HG03457 (cell line): ENCODE measurements around the gene CSHL1.
"Not testable (repeated sequence)": the region's sequence is repeated elsewhere in the genome, so short reads cannot be mapped to it uniquely, and the experiment has no call there.

Source experiments
- ATAC-seq: cut with Tn5 transposase; IDR thresholded peaks from one replicate; pipeline ENCODE4 v1.9.1; 2021; ENCODE audit warnings: moderate number of reproducible peaks; ENCODE audit not compliant: unreplicated experiment

CSHL1 gene

DNA sequence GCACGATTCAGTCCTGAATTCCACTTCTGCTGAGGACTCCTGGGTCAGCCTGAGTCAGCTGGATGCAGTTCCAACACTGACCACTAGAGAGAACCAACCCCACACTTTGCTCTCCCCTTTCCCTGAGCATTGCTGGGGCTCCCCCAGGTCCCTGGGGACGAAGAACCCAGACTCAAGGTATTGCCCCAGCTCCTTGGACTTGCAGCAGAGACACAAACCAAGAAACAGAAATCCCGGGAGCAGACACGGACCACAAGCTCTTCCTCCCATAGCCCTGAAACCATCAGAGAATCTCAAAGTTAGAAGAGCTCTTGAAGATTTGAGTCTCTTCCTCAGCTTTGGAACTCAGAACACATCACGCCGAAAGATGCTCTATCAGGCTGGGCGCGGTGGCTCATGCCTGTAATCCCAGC, 8.3 kb upstream of the CSHL1 start:
- no peak for ATAC-seq

DNA sequence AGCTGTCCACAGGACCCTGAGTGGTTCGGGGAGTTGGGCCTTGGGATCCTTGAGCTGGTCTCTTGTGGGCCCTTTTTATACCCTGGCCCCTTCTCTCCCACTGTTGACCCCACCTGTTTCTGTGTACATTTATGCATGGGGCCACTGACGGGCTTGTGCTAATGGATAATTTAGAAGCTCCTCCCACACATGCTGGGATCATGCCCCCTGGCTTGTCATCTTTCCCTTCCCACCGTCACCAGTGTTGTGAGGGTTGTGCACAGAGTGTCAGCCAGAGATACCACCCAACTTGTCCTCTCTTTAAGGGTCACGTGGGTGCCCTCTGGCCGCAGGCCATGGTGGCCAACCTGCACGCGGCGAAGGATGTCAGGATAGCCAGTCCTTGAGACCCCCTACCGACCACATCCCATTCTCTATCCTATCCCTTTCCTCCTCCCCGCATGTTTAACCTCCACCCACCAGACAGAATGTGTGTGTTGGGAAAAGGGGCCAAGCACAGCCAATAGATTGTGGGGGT, 7.8 kb upstream of the CSHL1 start, which contains the start of gene GH1:
Gene GH1 (minus strand): TSS at position 51 of the 517 bp plus-strand sequence. CDS start 63 bp downstream, outside the sequence.
- ATAC-seq, result not testable (repeated sequence)

DNA sequence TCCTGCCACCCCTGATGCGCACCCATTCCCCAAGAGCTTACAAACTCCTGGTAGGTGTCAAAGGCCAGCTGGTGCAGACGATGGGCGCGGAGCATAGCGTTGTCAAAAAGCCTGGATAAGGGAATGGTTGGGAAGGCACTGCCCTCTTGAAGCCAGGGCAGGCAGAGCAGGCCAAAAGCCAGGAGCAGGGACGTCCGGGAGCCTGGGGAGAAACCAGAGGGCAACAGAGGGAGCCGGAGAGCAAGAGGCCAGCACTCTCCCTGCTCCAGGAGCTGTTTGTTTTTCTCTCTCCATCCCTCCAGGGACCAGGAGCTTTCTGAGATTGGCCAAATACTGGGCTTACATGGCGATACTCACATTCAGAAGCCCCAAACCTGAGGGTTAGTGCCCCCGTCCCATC, 7.2 kb upstream of the CSHL1 start:
- no peak for ATAC-seq

DNA sequence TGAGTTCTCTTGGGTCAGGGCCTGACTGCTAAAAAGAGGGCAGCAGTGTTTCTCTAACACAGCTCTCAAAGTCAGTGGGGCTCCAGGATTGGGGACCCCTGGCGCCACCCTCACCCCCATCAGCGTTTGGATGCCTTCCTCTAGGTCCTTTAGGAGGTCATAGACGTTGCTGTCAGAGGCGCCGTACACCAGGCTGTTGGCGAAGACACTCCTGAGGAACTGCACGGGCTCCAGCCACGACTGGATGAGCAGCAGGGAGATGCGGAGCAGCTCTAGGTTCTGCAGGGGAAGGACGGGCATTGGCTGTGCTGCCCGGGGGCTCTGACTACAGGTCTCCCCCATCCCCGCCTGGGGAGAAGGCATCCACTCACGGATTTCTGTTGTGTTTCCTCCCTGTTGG, 6.6 kb upstream of the CSHL1 start:
- no peak for ATAC-seq

DNA sequence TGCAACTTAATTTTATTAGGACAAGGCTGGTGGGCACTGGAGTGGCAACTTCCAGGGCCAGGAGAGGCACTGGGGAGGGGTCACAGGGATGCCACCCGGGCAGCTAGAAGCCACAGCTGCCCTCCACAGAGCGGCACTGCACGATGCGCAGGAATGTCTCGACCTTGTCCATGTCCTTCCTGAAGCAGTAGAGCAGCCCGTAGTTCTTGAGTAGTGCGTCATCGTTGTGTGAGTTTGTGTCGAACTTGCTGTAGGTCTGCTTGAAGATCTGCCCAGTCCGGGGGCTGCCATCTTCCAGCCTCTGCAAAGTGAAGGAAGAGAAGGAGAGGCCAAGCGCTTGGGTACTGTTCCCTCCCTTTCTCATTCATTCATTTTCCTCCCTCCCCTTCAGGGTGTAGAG, 6.1 kb upstream of the CSHL1 start:
- not testable (repeated sequence) for ATAC-seq

DNA sequence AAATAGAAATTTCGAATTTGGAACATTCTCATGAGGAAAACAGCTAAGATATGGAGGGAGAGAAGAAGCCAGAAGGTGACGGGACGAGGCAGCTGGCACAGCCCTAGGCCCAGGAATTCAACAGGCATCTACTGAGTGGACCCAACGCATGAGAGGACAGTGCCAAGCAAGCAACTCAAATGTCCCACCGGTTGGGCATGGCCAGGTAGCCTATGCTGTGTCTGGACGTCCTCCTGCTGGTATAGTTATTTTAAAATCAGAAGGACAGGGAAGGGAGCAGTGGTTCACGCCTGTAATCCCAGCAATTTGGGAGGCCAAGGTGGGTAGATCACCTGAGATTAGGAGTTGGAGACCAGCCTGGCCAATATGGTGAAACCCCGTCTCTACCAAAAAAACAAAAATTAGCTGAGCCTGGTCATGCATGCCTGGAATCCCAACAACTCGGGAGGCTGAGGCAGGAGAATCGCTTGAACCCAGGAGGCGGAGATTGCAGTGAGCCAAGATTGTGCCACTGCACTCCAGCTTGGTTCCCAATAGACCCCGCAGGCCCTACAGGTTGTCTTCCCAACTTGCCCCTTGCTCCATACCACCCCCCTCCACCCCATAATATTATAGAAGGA, 5.6 kb upstream of the CSHL1 start:
- no peak for ATAC-seq

DNA sequence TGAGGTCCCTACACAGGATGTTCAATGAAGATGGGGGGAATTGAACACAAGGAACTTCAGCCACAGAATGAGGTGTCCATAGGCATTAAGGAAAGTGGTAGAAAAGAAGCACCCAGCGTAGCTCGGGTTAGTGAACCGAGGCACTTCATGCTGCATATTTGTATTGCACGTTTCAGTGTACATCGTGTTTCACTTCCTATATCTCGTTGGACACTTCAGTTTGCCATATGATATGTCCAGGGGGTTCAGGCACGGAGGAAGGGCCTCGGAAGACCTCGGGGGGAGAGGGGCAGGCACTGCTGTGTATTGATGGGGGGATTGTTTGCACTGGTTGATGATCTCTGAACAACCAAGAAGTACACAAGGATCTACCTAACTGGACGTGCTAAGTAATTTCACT, 4.7 kb upstream of the CSHL1 start:
- ATAC-seq, result not testable (repeated sequence)

DNA sequence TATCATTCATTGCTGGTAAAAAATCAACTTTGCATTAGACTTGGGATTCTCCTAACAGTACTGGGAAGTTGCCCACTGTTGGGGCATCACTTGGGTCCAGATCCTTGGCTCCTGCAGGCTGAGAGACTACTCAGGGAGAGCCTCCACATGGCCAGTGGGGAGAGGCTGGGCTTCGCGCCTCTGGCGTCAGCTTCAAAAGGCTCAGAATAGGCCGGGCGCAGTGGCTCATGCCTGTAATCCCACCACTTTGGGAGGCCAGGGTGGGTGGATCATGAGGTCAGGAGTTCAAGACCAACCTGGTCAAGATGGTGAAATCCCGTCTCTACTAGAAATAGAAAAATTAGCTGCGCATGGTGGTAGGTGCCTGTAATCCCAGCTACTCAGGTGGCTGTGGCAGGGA, 3.4 kb upstream of the CSHL1 start:
- no peak for ATAC-seq

DNA sequence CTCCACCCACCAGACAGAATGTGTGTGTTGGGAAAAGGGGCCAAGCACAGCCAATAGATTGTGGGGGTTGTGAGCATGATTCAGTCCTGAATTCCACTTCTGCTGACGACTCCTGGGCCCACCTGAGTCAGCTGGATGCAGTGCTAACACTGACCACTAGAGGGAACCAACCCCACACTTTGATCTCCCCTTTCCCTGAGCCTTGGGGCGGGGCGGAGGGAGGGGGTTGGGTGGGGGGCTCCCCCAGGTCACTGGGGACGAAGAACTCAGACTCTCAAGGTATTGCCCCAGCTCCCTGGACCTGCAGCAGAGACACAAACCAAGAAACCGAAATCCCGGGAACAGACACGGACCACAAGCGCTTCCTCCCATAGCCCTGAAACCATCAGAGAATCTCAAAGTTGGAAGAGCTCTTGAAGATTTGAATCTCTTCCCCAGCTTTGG, 621 bp upstream of the CSHL1 start:
- ATAC-seq, result no peak

DNA sequence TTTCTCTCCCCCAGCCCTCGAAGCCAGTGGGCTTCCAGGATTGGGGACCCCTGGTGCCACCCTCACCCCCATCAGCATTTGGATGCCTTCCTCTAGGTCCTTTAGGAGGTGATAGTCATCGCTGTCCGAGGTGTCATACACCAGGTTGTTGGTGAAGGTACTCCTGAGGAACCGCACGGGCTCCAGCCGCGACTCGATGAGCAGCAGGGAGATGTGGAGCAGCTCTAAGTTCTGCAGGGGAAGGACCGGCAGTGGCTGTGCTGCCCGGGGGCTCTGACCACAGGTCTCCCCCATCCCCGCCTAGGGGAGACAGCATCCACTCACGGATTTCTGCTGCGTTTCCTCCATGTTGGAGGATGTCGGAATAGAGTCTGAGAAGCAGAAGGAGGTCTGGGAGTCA, 962 bp downstream of the CSHL1 start:
- no peak for ATAC-seq

DNA sequence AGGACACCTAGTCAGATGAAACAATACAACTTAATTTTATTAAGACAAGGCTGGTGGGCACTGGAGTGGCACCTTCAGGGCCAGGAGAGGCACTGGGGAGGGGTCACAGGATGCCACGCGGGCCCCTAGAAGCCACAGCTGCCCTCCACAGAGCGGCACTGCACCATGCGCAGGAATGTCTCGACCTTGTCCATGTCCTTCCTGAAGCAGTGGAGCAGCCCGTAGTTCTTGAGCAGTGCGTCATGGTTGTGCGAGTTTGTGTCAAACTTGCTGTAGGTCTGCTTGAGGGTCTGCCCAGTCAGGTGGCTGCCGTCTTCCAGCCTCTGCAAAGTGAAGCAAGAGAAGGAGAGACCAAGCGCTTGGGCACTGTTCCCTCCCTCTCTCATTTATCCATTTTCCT, 1.5 kb downstream of the CSHL1 start:
- not testable (repeated sequence) for ATAC-seq

DNA sequence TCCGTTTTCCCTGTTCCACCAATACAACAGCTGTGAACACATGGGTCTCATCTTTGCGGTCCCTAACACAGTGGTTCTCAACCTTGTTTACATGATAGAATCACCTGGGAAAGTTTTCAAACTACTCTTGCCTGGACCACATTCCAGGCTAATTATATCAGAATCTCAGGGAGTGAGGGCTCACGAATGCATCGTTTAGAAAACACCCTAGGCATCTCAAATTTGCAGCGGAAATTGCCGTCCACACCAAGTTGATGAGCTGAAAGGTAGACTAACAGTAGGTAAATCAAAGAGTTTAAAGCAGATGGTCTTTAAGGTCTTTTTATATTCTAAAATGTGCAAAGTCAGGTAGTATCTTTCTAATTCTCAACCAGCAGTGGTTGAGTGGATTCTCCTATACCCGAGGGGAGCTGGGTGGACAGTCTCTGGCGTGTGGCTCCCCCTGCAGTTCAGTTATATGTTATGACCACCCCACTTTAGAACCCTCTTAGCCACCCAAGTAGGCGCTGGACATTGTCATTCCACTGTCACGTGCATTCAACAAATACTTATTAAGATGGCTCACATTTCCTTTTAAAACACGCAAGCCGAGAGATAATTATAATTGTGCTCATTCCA, 3.8 kb downstream of the CSHL1 start:
- not testable (repeated sequence) for ATAC-seq

DNA sequence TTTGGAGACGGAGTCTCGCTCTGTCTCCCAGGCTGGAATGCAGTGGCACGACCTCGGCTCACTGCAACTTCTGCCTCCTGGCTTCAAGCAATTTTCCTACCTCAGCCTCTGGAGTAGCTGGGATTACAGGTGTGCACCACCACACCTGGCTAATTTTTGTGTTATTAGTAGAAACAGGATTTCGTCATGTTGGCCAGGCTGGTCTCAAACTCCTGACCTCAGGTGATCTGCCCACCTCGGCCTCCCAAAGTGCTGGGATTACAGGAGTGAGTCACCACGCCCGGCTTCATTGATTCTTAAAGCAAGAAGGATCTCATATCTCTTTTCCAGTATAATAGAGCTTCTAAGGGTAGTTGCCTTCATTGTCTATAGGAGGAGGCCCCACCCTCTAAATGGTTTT, 6.3 kb downstream of the CSHL1 start:
- ATAC-seq, result not testable (repeated sequence)

DNA sequence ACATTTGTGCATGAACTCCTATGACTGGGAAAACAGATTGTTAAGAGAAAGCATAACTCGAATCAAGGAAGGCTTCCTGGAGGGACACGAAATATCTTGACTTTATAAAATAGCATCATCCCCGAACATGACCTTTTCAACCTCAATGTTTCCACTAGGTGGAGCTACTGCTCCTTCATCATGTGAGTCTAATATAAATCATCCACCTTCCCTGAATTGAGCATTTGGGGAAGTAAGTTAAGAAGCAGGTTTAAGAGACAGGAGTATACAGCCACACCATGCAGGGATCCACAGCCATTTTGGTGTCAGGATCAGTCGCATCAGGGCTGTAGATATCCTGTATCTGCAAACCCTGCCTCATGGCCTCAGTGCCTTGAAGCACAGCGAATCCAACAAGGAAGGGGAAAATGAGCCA, 7.3 kb downstream of the CSHL1 start:
- not testable (repeated sequence) for ATAC-seq

DNA sequence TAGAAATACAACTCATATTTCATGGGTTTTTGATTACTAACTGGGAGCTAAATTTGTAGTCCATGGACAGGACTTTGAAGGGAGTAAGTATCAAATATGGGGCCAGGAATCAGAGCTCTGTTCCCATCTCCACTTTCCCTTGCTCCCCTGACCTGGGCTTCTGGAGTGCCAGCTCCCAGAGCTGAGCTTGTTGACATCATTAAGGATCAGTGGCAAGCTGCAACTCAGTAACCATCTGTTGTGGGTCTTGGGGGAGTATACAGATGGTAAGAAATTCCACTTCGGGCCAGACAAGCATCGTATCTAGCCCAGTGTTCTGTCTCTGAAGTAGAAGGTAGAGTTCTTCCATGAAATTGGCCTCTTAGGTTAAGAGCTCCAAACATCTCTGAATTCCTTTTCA, 9.1 kb downstream of the CSHL1 start:
- not testable (repeated sequence) for ATAC-seq

DNA sequence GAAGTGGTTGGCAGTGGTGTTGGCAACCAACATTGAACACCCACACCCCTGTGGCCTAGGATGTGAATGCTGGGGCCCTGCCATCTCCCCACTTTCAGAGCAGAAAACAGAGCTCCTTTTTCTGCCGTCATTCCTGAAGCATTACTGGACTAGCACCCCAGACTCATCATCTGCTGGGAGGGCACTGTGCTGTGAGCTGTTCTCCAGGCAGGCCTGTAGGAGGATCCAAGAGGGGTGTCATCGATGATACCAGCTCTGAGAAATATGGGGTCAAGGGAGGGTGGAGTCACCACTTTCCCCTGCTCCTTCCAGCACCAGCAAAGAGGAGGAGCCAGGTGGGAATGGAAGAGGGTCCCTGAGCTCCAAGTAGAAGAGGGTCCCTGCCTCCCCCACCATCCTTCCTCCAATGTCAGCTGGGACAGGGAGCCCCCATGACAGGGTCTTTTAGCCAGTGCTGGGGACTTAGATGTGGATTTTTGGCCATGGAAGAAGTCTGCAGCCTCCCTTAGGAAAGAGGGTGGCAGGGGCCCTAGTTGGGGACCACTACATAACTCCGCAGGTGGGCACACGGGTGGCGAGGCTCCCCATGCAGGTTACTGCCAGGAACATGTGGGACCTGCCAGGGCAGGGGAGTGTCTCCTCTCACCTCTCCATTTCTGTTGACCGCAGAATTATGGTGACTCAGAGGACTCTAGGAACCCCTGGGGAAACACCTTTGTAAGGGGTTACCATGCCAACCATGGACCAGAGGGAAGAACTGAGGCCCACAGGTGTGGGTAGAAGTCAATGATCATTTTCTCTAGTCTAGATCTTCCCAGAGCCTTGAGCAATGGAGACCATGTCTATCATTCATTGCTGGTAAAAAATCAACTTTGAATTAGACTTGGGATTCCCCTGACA, 11.9 kb downstream of the CSHL1 start:
- ATAC-seq, result not testable (repeated sequence)

DNA sequence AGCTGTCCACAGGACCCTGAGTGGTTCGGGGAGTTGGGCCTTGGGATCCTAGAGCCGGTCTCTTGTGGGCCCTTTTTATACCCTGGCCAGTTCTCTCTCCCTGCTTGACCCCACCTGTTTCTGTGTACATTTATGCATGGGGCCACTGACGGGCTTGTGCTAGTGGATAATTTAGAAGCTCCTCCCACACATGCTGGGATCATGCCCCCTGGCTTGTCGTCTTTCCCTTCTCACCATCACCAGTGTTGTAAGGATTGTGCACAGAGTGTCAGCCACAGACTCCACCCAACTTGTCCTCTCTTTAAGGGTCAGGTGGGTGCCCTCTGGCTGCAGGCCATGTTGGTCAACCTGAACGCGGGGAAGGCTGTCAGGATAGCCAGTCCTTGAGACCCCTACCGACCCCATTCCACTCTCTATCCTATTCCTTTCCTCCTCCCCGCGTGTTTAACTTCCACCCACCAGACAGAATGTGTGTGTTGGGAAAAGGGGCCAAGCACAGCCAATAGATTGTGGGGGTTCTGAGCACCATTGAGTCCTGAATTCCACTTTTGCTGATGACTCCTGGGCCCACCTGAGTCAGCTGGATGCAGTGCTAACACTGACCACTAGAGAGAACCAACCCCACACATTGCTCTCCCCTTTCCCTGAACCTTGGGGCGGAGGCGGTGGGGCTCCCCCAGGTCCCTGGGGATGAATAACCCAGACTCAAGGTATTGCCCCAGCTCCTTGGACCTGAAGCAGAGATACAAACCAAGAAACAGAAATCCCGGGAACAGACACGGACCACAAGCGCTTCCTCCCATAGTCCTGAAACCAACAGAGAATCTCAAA, 14.3 kb downstream of the CSHL1 start, which contains the start of gene CSH1:
Gene CSH1 (minus strand): TSS at position 51 of the 831 bp plus-strand sequence. CDS start 63 bp downstream, outside the sequence.
- ATAC-seq, result not testable (repeated sequence)

DNA sequence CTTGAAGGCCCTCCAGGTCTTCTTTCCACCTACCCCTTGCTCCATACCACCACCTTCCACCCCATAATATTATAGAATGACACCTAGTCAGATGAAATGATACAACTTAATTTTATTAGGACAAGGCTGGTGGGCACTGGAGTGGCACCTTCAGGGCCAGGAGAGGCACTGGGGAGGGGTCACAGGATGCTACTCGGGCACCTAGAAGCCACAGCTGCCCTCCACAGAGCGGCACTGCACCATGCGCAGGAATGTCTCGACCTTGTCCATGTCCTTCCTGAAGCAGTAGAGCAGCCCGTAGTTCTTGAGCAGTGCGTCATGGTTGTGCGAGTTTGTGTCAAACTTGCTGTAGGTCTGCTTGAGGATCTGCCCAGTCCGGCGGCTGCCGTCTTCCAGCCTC, 16.2 kb downstream of the CSHL1 start:
- not testable (repeated sequence) for ATAC-seq

DNA sequence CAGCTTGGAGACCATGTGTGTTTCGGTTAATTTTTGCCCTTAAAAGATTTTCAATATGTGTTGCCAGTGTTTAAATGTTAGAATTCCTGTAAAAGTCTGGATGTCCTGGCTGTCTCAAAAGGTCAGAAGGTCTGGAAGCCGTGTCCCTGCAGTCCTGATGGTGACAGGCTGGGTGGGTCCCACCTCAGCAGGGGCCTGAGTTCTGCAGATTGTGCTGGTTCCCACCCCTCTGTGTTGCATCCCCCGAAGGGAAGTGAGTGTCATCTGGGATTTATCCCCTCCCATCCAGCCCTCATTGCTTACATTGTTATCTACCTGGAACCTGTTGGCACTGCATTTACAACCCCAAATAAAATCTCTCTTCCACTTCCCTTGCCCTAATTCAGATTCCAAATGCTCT, 17.0 kb downstream of the CSHL1 start:
- not testable (repeated sequence) for ATAC-seq

DNA sequence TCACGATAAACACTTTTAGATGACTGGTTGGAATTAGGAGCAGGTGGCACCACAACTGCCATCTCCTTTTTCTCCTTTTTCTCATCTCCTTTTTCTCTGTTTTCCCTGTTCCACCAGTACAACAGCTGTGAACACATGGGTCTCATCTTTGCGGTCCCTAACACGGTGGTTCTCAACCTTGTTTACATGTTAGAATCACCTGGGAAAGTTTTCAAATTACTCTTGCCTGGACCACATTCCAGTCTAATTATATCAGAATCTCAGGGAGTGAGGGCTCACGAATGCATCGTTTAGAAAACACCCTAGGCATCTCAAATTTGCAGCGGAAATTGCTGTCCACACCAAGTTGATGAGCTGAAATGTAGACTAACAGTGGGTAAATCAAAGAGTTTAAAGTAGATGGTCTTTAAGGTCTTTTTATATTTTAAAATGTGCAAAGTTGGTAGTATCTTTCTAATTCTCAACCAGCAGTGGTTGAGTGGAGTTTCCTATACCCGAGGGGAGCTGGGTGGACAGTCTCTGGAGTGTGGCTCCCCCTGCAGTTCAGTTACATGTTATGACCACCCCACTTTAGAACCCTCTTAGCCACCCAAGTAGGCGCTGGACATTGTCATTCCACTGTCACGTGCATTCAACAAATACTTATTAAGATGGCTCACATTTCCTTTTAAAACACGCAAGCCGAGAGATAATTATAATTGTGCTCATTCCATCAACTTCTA, 18.6 kb downstream of the CSHL1 start:
- not testable (repeated sequence) for ATAC-seq
